ENCODE measurements around the gene ADGRL2. TPM values are rescaled to one million over a fixed set of nuclear protein-coding genes. Genes with fewer than 3 reads are reported as not detected.

The ADGRL2 gene
- total RNA-seq, 4 donors from 2014 or later: 24.4 to 57.1 (median 45.4) TPM

DNA sequence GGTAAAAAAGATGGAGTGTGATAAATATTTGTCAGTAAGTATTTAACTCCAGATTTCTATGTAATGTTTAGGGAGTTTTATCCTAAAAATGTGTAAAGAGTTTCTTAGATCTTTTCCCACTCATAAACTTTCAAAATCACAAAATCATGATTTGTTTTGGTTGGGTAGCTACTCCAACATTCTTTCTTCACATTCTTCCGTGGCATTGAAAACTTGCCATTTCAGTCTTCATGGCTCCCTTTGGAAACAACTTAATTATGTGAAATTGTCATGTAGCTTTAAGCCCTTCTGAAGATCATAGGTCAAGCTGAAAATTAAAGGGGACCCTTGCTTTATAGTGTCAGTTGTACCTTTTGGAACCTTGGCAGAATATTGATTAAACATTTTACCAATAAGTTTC is 73.2 kb downstream of the ADGRL2 start:
- 29 to 41% methylated on average over 1 of the region's 1 CpG for whole genome bisulfite sequencing, 2 donors
- intact Hi-C loops (cut with DNase I; ENCODE audit: low total_unique reads): no loop called here

GRCh38 chr1:81874461-81874860 is 73.7 kb downstream of the ADGRL2 start:
- TF ChIP-seq CTCF (IDR thresholded peaks at IDR 0.05) (no peak), POLR2A (IDR thresholded peaks at IDR 0.05) (no peak)
- no peak for DNase-seq (ENCODE audit: low spot score in 2 of 2)
- H3K4me3 ChIP-seq (ENCODE audit: low read depth, poor library complexity, severe bottlenecking): no peak overlapping the region
- WGBS, 2 donors: 69 to 80% methylated on average over 1 of the region's 1 CpG
- intact Hi-C loops (cut with DNase I; ENCODE audit: low total_unique reads): no loop called here

More for the DNA sequence above, 73.2 kb downstream of the ADGRL2 start:
- DNase-seq (ENCODE audit: low spot score in 2 of 2): no peak
- no peak for TF ChIP-seq CTCF (IDR thresholded peaks at IDR 0.05)
- TF ChIP-seq POLR2A (IDR thresholded peaks at IDR 0.05): no peak
- H3K4me3 ChIP-seq (ENCODE audit: low read depth, poor library complexity, severe bottlenecking): no peak overlapping the region

DNA sequence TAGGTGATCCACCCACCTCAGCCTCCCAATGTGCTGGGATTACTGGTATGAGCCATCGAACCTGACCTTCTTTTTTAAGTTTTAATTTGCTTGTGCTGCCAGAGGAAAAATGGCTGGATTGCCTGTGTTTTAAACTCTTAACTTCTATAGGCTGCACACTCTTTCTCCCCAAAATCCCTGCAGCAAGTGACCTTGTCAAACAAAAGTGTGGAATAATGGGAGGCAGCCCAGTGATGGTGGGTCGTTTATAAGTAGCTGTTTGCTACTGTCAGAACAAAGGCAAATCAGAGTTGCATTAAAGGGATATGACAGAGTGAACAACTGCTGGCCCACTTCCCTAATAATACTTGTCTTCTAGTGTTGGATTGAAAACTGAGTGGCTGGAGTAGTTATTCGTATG is 74.2 kb downstream of the ADGRL2 start:
- intact Hi-C loops (cut with DNase I; ENCODE audit: low total_unique reads): no loop called here
- WGBS, 2 donors: 71 to 74% methylated on average over 3 of the region's 3 CpGs
- H3K4me3 ChIP-seq (ENCODE audit: low read depth, poor library complexity, severe bottlenecking): no peak overlapping the region
- TF ChIP-seq POLR2A (IDR thresholded peaks at IDR 0.05) (no peak), CTCF (IDR thresholded peaks at IDR 0.05) (no peak)
- DNase-seq (ENCODE audit: low spot score in 2 of 2): no peak

GRCh38 chr1:81876901-81877733 is 76.4 kb downstream of the ADGRL2 start:
- TF ChIP-seq CTCF (IDR thresholded peaks at IDR 0.05) (no peak), POLR2A (IDR thresholded peaks at IDR 0.05) (no peak)
- intact Hi-C loops (cut with DNase I; ENCODE audit: low total_unique reads): no loop called here
- WGBS, 2 donors: 61 to 64% methylated on average over 2 of the region's 2 CpGs
- H3K4me3 ChIP-seq (ENCODE audit: low read depth, poor library complexity, severe bottlenecking): no peak overlapping the region
- DNase-seq (ENCODE audit: low spot score in 2 of 2): no peak

- TF ChIP-seq POLR2A (IDR thresholded peaks at IDR 0.05) (no peak), CTCF (IDR thresholded peaks at IDR 0.05) (no peak)
- whole genome bisulfite sequencing, 2 donors: 31 to 33% methylated on average over 1 of the region's 1 CpG
- DNase-seq (ENCODE audit: low spot score in 2 of 2): no peak
- intact Hi-C loops (cut with DNase I; ENCODE audit: low total_unique reads): no loop called here
- no peak overlapping the region for H3K4me3 ChIP-seq (ENCODE audit: low read depth, poor library complexity, severe bottlenecking)
Observed at GRCh38 chr1:81877940-81878339, 77.2 kb downstream of the ADGRL2 start.

- 64 to 77% methylated on average over 1 of the region's 1 CpG for WGBS, 2 donors
- intact Hi-C loops (cut with DNase I; ENCODE audit: low total_unique reads): no loop called here
- no peak overlapping the region for H3K4me3 ChIP-seq (ENCODE audit: low read depth, poor library complexity, severe bottlenecking)
- TF ChIP-seq POLR2A (IDR thresholded peaks at IDR 0.05): no peak
- no peak for TF ChIP-seq CTCF (IDR thresholded peaks at IDR 0.05)
- no peak for DNase-seq (ENCODE audit: low spot score in 2 of 2)
Observed at GRCh38 chr1:81878538-81878937, 77.8 kb downstream of the ADGRL2 start.

Measured in lower leg skin (tissue), 4 donors.